GM19463 (cell line): ENCODE measurements around the gene MET.
"Not testable (repeated sequence)": the region's sequence is repeated elsewhere in the genome, so short reads cannot be mapped to it uniquely, and the experiment has no call there.

Experiments
- ATAC-seq: cut with Tn5 transposase; IDR thresholded peaks from one replicate; pipeline ENCODE4 v1.9.1; 2021; ENCODE audit warnings: mild to moderate bottlenecking, moderate library complexity; ENCODE audit not compliant: unreplicated experiment

MET gene

GRCh38 chr7:116671681-116672595 lies at the start of gene MET:
Gene MET (plus strand): TSS chr7:116672196. CDS start chr7:116699085, 26,889 bp downstream.
- peak; percentile 92 for ATAC-seq

- no peak for ATAC-seq
Observed at GRCh38 chr7:116626886-116627285, 45.1 kb upstream of the MET start.

- no peak for ATAC-seq
Observed at GRCh38 chr7:116629051-116629463, 42.9 kb upstream of the MET start.

- ATAC-seq: peak; percentile 86
Observed at GRCh38 chr7:116630357-116630756, 41.6 kb upstream of the MET start.

GRCh38 chr7:116630932-116631671 lies 40.9 kb upstream of the MET start:
- no peak for ATAC-seq

GRCh38 chr7:116631676-116632075 lies 40.3 kb upstream of the MET start:
- no peak for ATAC-seq

- ATAC-seq: no peak
Observed at GRCh38 chr7:116632384-116632783, 39.6 kb upstream of the MET start.

- ATAC-seq: peak; percentile 42
Observed at GRCh38 chr7:116633131-116633988, 38.6 kb upstream of the MET start.

- ATAC-seq: no peak
Observed at GRCh38 chr7:116636997-116637396, 35.0 kb upstream of the MET start.

GRCh38 chr7:116638592-116638991 lies 33.4 kb upstream of the MET start:
- not testable (repeated sequence) for ATAC-seq

- no peak for ATAC-seq
Observed at GRCh38 chr7:116641551-116642153, 30.3 kb upstream of the MET start.

- ATAC-seq: not testable (repeated sequence)
Observed at GRCh38 chr7:116643148-116643547, 28.8 kb upstream of the MET start.

GRCh38 chr7:116644628-116645027 lies 27.4 kb upstream of the MET start:
- no peak for ATAC-seq

GRCh38 chr7:116647290-116647689 lies 24.7 kb upstream of the MET start:
- ATAC-seq: no peak

GRCh38 chr7:116647861-116648260 lies 24.1 kb upstream of the MET start:
- no peak for ATAC-seq

- no peak for ATAC-seq
Observed at GRCh38 chr7:116650436-116650835, 21.6 kb upstream of the MET start.

- ATAC-seq: peak; percentile 90
Observed at GRCh38 chr7:116652793-116653192, 19.2 kb upstream of the MET start.

GRCh38 chr7:116653204-116653603 lies 18.8 kb upstream of the MET start:
- ATAC-seq: peak; percentile 51

- no peak for ATAC-seq
Observed at GRCh38 chr7:116653646-116654045, 18.4 kb upstream of the MET start.

GRCh38 chr7:116659248-116659647 lies 12.7 kb upstream of the MET start:
- not testable (repeated sequence) for ATAC-seq

- ATAC-seq: no peak
Observed at GRCh38 chr7:116661865-116662264, 10.1 kb upstream of the MET start.
